HEK293 (cell line): ENCODE measurements around the gene GTF2A1.

ENCODE experiments used
- KLF10 ChIP-seq: fragments of 450-650 bp; IDR thresholded peaks from 2 replicates; pipeline ENCODE4 v1.5.1; 2018; ENCODE audit warnings: missing biosample characterization, mild to moderate bottlenecking, missing genetic modification characterization
- PRDM2 ChIP-seq: fragments of 450-650 bp; formaldehyde crosslinking; IDR thresholded peaks from 2 replicates; pipeline ENCODE4 v1.5.1; 2016; ENCODE audit warnings: missing biosample characterization, missing genetic modification characterization, borderline replicate concordance
- YY1 ChIP-seq: fragments of 450-650 bp; formaldehyde crosslinking; IDR thresholded peaks from 2 replicates; pipeline ENCODE4 v1.5.1; 2018; ENCODE audit warnings: missing biosample characterization, missing genetic modification characterization
- ZBTB10 ChIP-seq: fragments of 450-650 bp; formaldehyde crosslinking; IDR thresholded peaks from 2 replicates; pipeline ENCODE4 v1.5.1; 2016; ENCODE audit warnings: missing biosample characterization, missing genetic modification characterization
- ZBTB26 ChIP-seq: fragments of 450-650 bp; formaldehyde crosslinking; optimal IDR thresholded peaks from 2 replicates; pipeline ENCODE3; 2016; ENCODE audit warnings: missing biosample characterization, mild to moderate bottlenecking, missing genetic modification characterization
- ZNF146 ChIP-seq: fragments of 450-650 bp; formaldehyde crosslinking; IDR thresholded peaks from 2 replicates; pipeline ENCODE4 v1.5.1; 2016; ENCODE audit warnings: missing biosample characterization, missing genetic modification characterization
- ZNF639 ChIP-seq: fragments of 450-650 bp; formaldehyde crosslinking; IDR thresholded peaks from 2 replicates; pipeline ENCODE4 v1.5.1; 2016; ENCODE audit warnings: missing biosample characterization, missing genetic modification characterization
- TF ChIP-seq, protein P1 (sequence below): fragments of 450-650 bp; formaldehyde crosslinking; IDR thresholded peaks from 2 replicates; pipeline ENCODE4 v1.5.1; 2016; ENCODE audit warnings: missing biosample characterization, missing genetic modification characterization, low read depth
- TF ChIP-seq, protein P2 (sequence below): sonication (generic); formaldehyde crosslinking; IDR thresholded peaks from 2 replicates; pipeline ENCODE4 v1.8.1; 2022; ENCODE audit warnings: mild to moderate bottlenecking, moderate library complexity, missing genetic modification reagents
- TF ChIP-seq, protein P3 (sequence below): fragments of 450-650 bp; formaldehyde crosslinking; IDR thresholded peaks from 2 replicates; pipeline ENCODE4 v1.5.1; 2016; ENCODE audit warnings: missing biosample characterization, missing genetic modification characterization

GRCh38 chr14:81132468-81132867, 88.3 kb downstream of the GTF2A1 start:
- no peak for TF ChIP-seq ZBTB26 (tag by site-specific recombination)
- TF ChIP-seq YY1 (tag by site-specific recombination), result no peak
- TF ChIP-seq, protein P1, sequence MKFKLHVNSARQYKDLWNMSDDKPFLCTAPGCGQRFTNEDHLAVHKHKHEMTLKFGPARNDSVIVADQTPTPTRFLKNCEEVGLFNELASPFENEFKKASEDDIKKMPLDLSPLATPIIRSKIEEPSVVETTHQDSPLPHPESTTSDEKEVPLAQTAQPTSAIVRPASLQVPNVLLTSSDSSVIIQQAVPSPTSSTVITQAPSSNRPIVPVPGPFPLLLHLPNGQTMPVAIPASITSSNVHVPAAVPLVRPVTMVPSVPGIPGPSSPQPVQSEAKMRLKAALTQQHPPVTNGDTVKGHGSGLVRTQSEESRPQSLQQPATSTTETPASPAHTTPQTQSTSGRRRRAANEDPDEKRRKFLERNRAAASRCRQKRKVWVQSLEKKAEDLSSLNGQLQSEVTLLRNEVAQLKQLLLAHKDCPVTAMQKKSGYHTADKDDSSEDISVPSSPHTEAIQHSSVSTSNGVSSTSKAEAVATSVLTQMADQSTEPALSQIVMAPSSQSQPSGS (tag by site-specific recombination), result no peak
- TF ChIP-seq, protein P2, sequence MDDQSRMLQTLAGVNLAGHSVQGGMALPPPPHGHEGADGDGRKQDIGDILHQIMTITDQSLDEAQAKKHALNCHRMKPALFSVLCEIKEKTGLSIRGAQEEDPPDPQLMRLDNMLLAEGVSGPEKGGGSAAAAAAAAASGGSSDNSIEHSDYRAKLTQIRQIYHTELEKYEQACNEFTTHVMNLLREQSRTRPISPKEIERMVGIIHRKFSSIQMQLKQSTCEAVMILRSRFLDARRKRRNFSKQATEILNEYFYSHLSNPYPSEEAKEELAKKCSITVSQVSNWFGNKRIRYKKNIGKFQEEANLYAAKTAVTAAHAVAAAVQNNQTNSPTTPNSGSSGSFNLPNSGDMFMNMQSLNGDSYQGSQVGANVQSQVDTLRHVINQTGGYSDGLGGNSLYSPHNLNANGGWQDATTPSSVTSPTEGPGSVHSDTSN, result no peak
- TF ChIP-seq, protein P3, sequence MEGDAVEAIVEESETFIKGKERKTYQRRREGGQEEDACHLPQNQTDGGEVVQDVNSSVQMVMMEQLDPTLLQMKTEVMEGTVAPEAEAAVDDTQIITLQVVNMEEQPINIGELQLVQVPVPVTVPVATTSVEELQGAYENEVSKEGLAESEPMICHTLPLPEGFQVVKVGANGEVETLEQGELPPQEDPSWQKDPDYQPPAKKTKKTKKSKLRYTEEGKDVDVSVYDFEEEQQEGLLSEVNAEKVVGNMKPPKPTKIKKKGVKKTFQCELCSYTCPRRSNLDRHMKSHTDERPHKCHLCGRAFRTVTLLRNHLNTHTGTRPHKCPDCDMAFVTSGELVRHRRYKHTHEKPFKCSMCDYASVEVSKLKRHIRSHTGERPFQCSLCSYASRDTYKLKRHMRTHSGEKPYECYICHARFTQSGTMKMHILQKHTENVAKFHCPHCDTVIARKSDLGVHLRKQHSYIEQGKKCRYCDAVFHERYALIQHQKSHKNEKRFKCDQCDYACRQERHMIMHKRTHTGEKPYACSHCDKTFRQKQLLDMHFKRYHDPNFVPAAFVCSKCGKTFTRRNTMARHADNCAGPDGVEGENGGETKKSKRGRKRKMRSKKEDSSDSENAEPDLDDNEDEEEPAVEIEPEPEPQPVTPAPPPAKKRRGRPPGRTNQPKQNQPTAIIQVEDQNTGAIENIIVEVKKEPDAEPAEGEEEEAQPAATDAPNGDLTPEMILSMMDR (tag by site-specific recombination), result no peak
- no peak for TF ChIP-seq ZNF639
- no peak for TF ChIP-seq KLF10
- no peak for TF ChIP-seq PRDM2 (tag by site-specific recombination)
- TF ChIP-seq ZNF146, result no peak
- no peak for TF ChIP-seq ZBTB10 (tag by site-specific recombination)
